ENCODE measurements around the gene TIMP1. TPM values are rescaled to one million over a fixed set of nuclear protein-coding genes. Genes with fewer than 3 reads are reported as not detected.

TIMP1 gene
- total RNA-seq, 1 donor from 2014 or later = 21.6 TPM

GRCh38 chrX:47587091-47587891 is 5.1 kb downstream of the TIMP1 start:
- H3K27ac ChIP-seq = no peak overlapping the region
- Mint-ChIP-seq H3K36me3 (peaks cover 6% of the 10 kb centered on the region), H3K4me1 (peaks cover 3% of the 10 kb centered on the region), H3K9me3 (peaks cover 10% of the 10 kb centered on the region), H3K27ac (no peak overlapping the region), H3K4me3 (no peak overlapping the region), H3K27me3 (ENCODE audit: insufficient read depth, low read depth) (peaks cover 5% of the 10 kb centered on the region)
- no peak for DNase-seq (ENCODE audit: low spot score)
- H4K20me1 ChIP-seq (ENCODE audit: low read depth) = no peaks in the 10 kb centered on the region
- no peak overlapping the region for H3K9ac ChIP-seq
- no peaks in the 10 kb centered on the region for H3F3A ChIP-seq (ENCODE audit: low read depth)
- H3K4me2 ChIP-seq = no peak overlapping the region
- no peaks in the 10 kb centered on the region for H3K27me3 ChIP-seq
- H3K4me3 ChIP-seq = no peak overlapping the region
- H2AFZ ChIP-seq (replicated peaks) = no peak overlapping the region
- no peaks in the 10 kb centered on the region for H3K4me1 ChIP-seq
- TF ChIP-seq EZH2 (IDR thresholded peaks at IDR 0.05) = no peak
- TF ChIP-seq EZH2phosphoT487 (IDR thresholded peaks at IDR 0.05) = no peak
- no peak for TF ChIP-seq CTCF (IDR thresholded peaks at IDR 0.05)
- H3K36me3 ChIP-seq = no peaks in the 10 kb centered on the region
- H3K79me2 ChIP-seq (ENCODE audit: low read depth) = no peaks in the 10 kb centered on the region
- no peaks in the 10 kb centered on the region for H3K9me3 ChIP-seq (ENCODE audit: low read depth)

DNA sequence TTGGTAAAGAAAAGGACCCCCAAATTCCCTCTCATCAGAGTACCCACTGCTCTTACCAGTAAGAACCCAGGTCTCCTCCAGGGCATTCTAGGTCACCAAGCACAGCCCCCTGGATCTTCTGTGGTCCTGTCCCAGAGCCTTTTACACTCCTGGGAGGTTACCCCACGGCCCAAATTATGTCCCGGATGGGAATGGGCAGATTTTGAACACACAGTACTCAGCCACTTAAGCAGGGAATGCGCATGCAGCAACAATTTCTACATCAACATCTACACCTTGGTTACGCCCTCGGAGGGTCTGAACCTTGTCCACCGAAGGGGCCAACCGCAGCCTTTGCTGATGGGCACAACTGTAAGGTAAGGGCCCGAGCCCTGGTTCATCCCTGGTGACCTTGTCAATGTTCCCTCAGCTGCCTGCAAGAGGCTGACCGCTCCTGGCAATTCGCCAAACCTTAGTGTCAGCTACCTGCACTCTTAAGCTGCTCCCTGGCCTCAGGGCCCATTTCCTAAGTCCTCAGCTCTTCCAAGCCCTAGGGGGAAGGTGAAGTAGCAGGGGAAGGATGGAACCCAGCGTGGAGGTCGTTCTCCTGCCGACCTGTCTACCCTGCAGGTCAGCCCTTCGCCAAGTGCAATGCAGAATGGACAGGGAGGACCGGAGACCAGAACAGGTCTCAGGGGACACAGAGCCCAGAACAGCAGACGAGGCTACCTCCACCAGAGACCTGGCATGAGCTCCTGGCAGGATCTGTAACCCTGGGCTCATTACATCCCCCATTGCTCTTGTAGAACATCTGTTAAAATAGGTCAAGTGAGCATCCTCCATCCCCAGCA is 5.9 kb downstream of the TIMP1 start:
- Histone ChIP-seq H3F3A (ENCODE audit: low read depth) (no peaks in the 10 kb centered on the region), H2AFZ (replicated peaks) (no peak overlapping the region), H3K27me3 (no peaks in the 10 kb centered on the region), H3K4me2 (no peak overlapping the region), H3K79me2 (ENCODE audit: low read depth) (no peaks in the 10 kb centered on the region), H3K9ac (no peak overlapping the region), H3K9me3 (ENCODE audit: low read depth) (no peaks in the 10 kb centered on the region), H3K4me1 (no peaks in the 10 kb centered on the region), H3K4me3 (no peak overlapping the region), H3K36me3 (no peaks in the 10 kb centered on the region), H4K20me1 (ENCODE audit: low read depth) (no peaks in the 10 kb centered on the region), H3K27ac (no peak overlapping the region)
- H3K27ac Mint-ChIP-seq = no peak overlapping the region
- H3K4me3 Mint-ChIP-seq = no peak overlapping the region
- TF ChIP-seq EZH2phosphoT487 (IDR thresholded peaks at IDR 0.05) (no peak), EZH2 (IDR thresholded peaks at IDR 0.05) (no peak), CTCF (IDR thresholded peaks at IDR 0.05) (no peak)
- peaks cover 5% of the 10 kb centered on the region for H3K27me3 Mint-ChIP-seq (ENCODE audit: insufficient read depth, low read depth)
- DNase-seq (ENCODE audit: low spot score) = no peak
- H3K4me1 Mint-ChIP-seq = peaks cover 3% of the 10 kb centered on the region
- H3K36me3 Mint-ChIP-seq = peaks cover 6% of the 10 kb centered on the region
- peaks cover 10% of the 10 kb centered on the region for H3K9me3 Mint-ChIP-seq

DNA sequence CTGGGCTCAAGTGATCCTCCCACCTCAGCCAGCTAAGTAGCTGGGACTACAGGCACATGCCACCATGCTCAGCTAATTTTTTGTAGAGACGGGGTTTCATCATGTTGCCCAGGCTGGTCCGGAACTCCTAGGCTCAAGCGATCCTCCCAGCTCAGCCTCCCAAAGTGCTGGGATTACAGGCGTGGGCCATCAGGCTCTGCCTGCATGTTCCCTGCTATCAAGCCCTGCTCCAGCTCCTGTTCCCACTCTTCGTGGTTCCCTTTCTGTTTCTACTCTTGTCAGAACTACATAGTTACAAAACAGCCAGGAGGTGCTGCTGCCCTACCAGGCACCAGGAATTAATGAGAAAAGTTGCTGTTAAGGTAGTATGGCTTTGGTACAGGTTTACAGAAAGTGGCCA is 8.7 kb downstream of the TIMP1 start:
- Histone ChIP-seq H3K27me3 (no peaks in the 10 kb centered on the region), H3K4me3 (no peak overlapping the region), H2AFZ (replicated peaks) (no peak overlapping the region), H3K9ac (no peak overlapping the region), H3K79me2 (ENCODE audit: low read depth) (no peaks in the 10 kb centered on the region), H3K9me3 (ENCODE audit: low read depth) (no peaks in the 10 kb centered on the region), H3K4me1 (no peaks in the 10 kb centered on the region), H4K20me1 (ENCODE audit: low read depth) (no peaks in the 10 kb centered on the region), H3K4me2 (no peak overlapping the region), H3K27ac (no peak overlapping the region), H3F3A (ENCODE audit: low read depth) (no peaks in the 10 kb centered on the region), H3K36me3 (no peaks in the 10 kb centered on the region)
- H3K4me1 Mint-ChIP-seq = no peaks in the 10 kb centered on the region
- peaks cover 10% of the 10 kb centered on the region for H3K9me3 Mint-ChIP-seq
- DNase-seq (ENCODE audit: low spot score) = no peak
- H3K4me3 Mint-ChIP-seq = no peak overlapping the region
- peaks cover 2% of the 10 kb centered on the region for H3K36me3 Mint-ChIP-seq
- peaks cover 2% of the 10 kb centered on the region for H3K27me3 Mint-ChIP-seq (ENCODE audit: insufficient read depth, low read depth)
- TF ChIP-seq CTCF (IDR thresholded peaks at IDR 0.05) (no peak), EZH2phosphoT487 (IDR thresholded peaks at IDR 0.05) (no peak), EZH2 (IDR thresholded peaks at IDR 0.05) (no peak)
- no peak overlapping the region for H3K27ac Mint-ChIP-seq

All from neural progenitor cell (in vitro differentiated cells).